ENCODE data around the gene SYP. TPM values are rescaled to one million over a fixed set of nuclear protein-coding genes. Genes with fewer than 3 reads are reported as not detected.

SYP gene
- total RNA-seq, 2 experiments from 2014 or later = 0.17 to 0.69 TPM

GRCh38 chrX:49178537-49178936 lies 21.5 kb downstream of the SYP start:
- DNase-seq (no peak), ATAC-seq (ENCODE audit: poor library complexity) (no peak)
- Histone ChIP-seq H3K27me3 (ENCODE audit: control insufficient read depth in 1 of 2, insufficient read depth in 2 of 2, low read length in 2 of 2) (no peaks in the 10 kb centered on the region), H3K4me1 (ENCODE audit: insufficient read depth, low read length) (peaks cover 10% of the 10 kb centered on the region), H3K36me3 (ENCODE audit: insufficient read depth, low read length) (peaks cover 40% of the 10 kb centered on the region), H3K4me3 (ENCODE audit: low read length) (no peak overlapping the region), H3K9me3 (ENCODE audit: control insufficient read depth in 1 of 2, insufficient read depth in 1 of 2, low read length in 2 of 2) (no peaks in the 10 kb centered on the region), H3K27ac (ENCODE audit: low read depth in 1 of 2, low read length in 2 of 2) (no peak overlapping the region)
- Mint-ChIP-seq H3K27ac (no peak overlapping the region), H3K27me3 (no peaks in the 10 kb centered on the region), H3K36me3 (ENCODE audit: low read depth) (peaks cover 59% of the 10 kb centered on the region), H3K4me3 (no peak overlapping the region), H3K4me1 (ENCODE audit: low read depth) (peaks cover 12% of the 10 kb centered on the region), H3K9me3 (no peaks in the 10 kb centered on the region)
- intact Hi-C loops (cut with DNase I, micrococcal nuclease) = no loop called here
- ChIA-PET CTCF (no interaction called here), POLR2A (no interaction called here)
- no peak for TF ChIP-seq CTCF (IDR thresholded peaks at IDR 0.05)

GRCh38 chrX:49177873-49178480 lies 22.0 kb downstream of the SYP start:
- no peak for DNase-seq

GRCh38 chrX:49177338-49177833 lies 22.6 kb downstream of the SYP start:
- ATAC-seq (ENCODE audit: poor library complexity) (peak; percentile 67), DNase-seq (peak in 4 of 14 experiments; percentile 30 to 59 (median 45))
- no peaks in the 10 kb centered on the region for H3K9me3 Mint-ChIP-seq
- Histone ChIP-seq H3K9me3 (ENCODE audit: control insufficient read depth in 1 of 2, insufficient read depth in 1 of 2, low read length in 2 of 2) (no peaks in the 10 kb centered on the region), H3K36me3 (ENCODE audit: insufficient read depth, low read length) (peaks cover 38% of the 10 kb centered on the region), H3K27me3 (ENCODE audit: control insufficient read depth in 1 of 2, insufficient read depth in 2 of 2, low read length in 2 of 2) (no peaks in the 10 kb centered on the region), H3K27ac (ENCODE audit: low read depth in 1 of 2, low read length in 2 of 2) (no peak overlapping the region), H3K4me3 (ENCODE audit: low read length) (no peak overlapping the region), H3K4me1 (ENCODE audit: insufficient read depth, low read length) (peaks cover 22% of the 10 kb centered on the region)
- CTCF ChIA-PET = interaction anchor here (0.7 to 0.8 kb wide), 2 partner anchors 14 to 21 kb away, joined by 4 to 7 read pairs; no protein-coding TSS in a partner anchor
- no peaks in the 10 kb centered on the region for H3K27me3 Mint-ChIP-seq
- no peak for TF ChIP-seq CTCF (IDR thresholded peaks at IDR 0.05)
- POLR2A ChIA-PET = interaction anchor here (1.0 kb wide), 2 partner anchors 11 to 21 kb away, joined by 3 to 6 read pairs; no protein-coding TSS in a partner anchor
- intact Hi-C loops (cut with DNase I, micrococcal nuclease) = no loop called here
- peaks cover 21% of the 10 kb centered on the region for H3K4me1 Mint-ChIP-seq (ENCODE audit: low read depth)
- peak overlapping the region; percentile 33 for H3K27ac Mint-ChIP-seq
- H3K36me3 Mint-ChIP-seq (ENCODE audit: low read depth) = peaks cover 56% of the 10 kb centered on the region
- H3K4me3 Mint-ChIP-seq = no peak overlapping the region

More at GRCh38 chrX:49177873-49178480, 22.0 kb downstream of the SYP start:
- CTCF ChIA-PET = interaction anchor here (0.8 kb wide), 1 partner anchor 14 kb away, joined by 7 read pairs; no protein-coding TSS in a partner anchor
- POLR2A ChIA-PET = interaction anchor here (1.0 kb wide), 2 partner anchors 11 to 22 kb away, joined by 3 to 6 read pairs; no protein-coding TSS in a partner anchor
- H3K4me3 Mint-ChIP-seq = no peak overlapping the region
- Histone ChIP-seq H3K4me3 (ENCODE audit: low read length) (no peak overlapping the region), H3K27me3 (ENCODE audit: control insufficient read depth in 1 of 2, insufficient read depth in 2 of 2, low read length in 2 of 2) (no peaks in the 10 kb centered on the region), H3K36me3 (ENCODE audit: insufficient read depth, low read length) (peaks cover 39% of the 10 kb centered on the region), H3K4me1 (ENCODE audit: insufficient read depth, low read length) (peaks cover 16% of the 10 kb centered on the region), H3K27ac (ENCODE audit: low read depth in 1 of 2, low read length in 2 of 2) (no peak overlapping the region), H3K9me3 (ENCODE audit: control insufficient read depth in 1 of 2, insufficient read depth in 1 of 2, low read length in 2 of 2) (no peaks in the 10 kb centered on the region)
- H3K36me3 Mint-ChIP-seq (ENCODE audit: low read depth) = peaks cover 59% of the 10 kb centered on the region
- TF ChIP-seq CTCF (IDR thresholded peaks at IDR 0.05) = no peak
- intact Hi-C loops (cut with DNase I, micrococcal nuclease) = no loop called here
- H3K27me3 Mint-ChIP-seq = no peaks in the 10 kb centered on the region
- ATAC-seq (ENCODE audit: poor library complexity) = no peak
- H3K9me3 Mint-ChIP-seq = no peaks in the 10 kb centered on the region
- peaks cover 15% of the 10 kb centered on the region for H3K4me1 Mint-ChIP-seq (ENCODE audit: low read depth)
- H3K27ac Mint-ChIP-seq = no peak overlapping the region

Data from CD4-positive, alpha-beta T cell (primary cell).